Astrocyte of the cerebellum (primary cell): Measurements from ENCODE around the gene PDE6B.
A peak's percentile ranks its signal among the peaks of the same experiment; 100 is the strongest.

Experiments
- DNase-seq: peaks from one replicate; pipeline ENCODE4 v3.0.0-alpha.2; 2011; ENCODE audit warnings: low read depth
- H3K4me3 ChIP-seq: 2 replicates; pipeline ENCODE4 v1.5.1; 2011; ENCODE audit warnings: mild to moderate bottlenecking, low read depth, low read length, moderate library complexity
- in situ Hi-C: cut with HindIII; loops from 2 replicates; pipeline ENCODE4 v1.10.0; 2017; ENCODE audit warnings: low sequenced_read_pairs
- TF ChIP-seq, protein P1 (sequence below): IDR thresholded peaks from 2 replicates; pipeline ENCODE4 v1.5.1; 2012; ENCODE audit warnings: low read length, low read depth, moderate library complexity, mild to moderate bottlenecking; ENCODE audit errors: missing control alignments

PDE6B gene

DNA sequence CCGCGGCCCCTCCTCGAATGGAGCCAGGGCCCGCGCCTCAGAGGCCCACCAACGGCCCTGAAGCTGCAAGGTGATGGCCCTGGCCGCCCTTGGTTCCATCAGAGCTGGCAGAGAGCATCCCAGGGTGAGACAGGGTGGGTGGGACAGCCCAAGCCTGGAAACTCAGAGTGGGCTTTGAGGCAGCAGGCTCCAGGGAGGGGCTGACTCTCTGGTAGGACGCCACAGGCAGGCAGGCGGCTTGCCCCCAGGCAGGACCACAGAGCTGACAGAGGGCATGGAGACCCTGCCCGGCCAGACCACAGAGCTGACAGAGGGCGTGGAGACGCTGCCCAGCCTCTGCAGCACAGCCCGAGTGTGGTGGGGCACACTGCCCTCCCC, 53.7 kb downstream of the PDE6B start:
- TF ChIP-seq, protein P1, sequence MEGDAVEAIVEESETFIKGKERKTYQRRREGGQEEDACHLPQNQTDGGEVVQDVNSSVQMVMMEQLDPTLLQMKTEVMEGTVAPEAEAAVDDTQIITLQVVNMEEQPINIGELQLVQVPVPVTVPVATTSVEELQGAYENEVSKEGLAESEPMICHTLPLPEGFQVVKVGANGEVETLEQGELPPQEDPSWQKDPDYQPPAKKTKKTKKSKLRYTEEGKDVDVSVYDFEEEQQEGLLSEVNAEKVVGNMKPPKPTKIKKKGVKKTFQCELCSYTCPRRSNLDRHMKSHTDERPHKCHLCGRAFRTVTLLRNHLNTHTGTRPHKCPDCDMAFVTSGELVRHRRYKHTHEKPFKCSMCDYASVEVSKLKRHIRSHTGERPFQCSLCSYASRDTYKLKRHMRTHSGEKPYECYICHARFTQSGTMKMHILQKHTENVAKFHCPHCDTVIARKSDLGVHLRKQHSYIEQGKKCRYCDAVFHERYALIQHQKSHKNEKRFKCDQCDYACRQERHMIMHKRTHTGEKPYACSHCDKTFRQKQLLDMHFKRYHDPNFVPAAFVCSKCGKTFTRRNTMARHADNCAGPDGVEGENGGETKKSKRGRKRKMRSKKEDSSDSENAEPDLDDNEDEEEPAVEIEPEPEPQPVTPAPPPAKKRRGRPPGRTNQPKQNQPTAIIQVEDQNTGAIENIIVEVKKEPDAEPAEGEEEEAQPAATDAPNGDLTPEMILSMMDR = no peak
- in situ Hi-C loops = no loop called here
- H3K4me3 ChIP-seq = no peak overlapping the region
- DNase-seq = no peak

- no peak overlapping the region for H3K4me3 ChIP-seq
- no peak for DNase-seq
- TF ChIP-seq, protein P1 = no peak
- in situ Hi-C loops = no loop called here
Observed at GRCh38 chr4:679629-680028, 54.3 kb downstream of the PDE6B start.

- no peak overlapping the region for H3K4me3 ChIP-seq
- in situ Hi-C loops = no loop called here
- DNase-seq = no peak
- TF ChIP-seq, protein P1 = no peak
Observed at GRCh38 chr4:680091-680490, 54.7 kb downstream of the PDE6B start.

DNA sequence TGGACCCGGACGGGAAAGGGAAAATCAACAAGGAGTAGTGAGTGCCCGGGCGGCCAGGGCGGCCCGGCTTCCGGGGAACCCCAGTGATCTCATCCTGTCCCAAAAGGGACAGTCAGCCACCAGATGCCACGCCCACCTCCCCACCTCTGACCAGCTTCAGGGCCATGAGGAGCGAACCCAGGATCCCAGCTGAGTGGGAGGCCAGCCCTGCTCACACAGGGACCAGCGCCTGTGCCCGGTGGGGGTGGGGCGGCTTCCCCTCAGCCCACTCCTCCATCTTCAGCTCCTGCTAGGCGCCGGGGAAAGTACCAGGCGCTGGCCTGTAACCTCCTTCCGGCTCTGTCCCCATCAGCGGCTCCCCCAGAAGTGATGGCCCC, 55.2 kb downstream of the PDE6B start:
- no peak for DNase-seq
- TF ChIP-seq, protein P1 = no peak
- H3K4me3 ChIP-seq = peak overlapping the region; percentile 38
- in situ Hi-C loops = no loop called here

GRCh38 chr4:680928-681645, 55.7 kb downstream of the PDE6B start:
- in situ Hi-C loops = no loop called here
- TF ChIP-seq, protein P1 = no peak
- peak overlapping the region; percentile 38 for H3K4me3 ChIP-seq
- DNase-seq = no peak

DNA sequence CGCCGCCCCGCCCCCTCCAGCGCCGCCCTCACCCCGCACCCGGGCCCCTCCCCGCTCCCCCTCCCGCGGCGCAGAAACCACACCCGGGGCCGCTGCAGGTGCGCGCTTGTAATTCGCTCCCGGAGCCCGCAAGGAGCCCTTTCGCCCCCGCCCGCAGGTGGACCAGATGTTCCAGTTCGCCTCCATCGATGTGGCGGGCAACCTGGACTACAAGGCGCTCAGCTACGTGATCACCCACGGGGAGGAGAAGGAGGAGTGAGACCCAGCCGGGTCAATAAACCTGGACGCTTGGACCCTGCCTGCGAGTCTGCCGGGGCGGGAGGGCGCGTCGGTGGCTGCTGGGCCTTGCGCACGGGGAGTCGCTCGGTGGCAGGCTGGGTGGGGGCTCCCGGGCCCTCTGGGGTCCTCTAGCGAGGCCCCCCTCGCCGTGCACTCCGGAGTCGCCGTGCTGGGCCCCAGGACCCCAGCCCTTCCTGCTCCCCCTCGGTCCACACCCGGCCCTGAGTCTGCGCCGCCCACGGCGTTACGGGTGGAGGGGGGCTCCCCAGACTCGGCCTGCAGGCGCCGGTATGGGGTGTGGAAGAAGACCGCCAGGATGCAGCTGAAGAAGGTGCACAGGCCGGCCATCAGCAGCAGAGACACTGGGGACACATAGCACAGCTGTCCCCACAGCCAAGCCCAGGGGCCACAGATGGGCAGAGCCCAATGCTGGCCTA, 56.5 kb downstream of the PDE6B start:
- in situ Hi-C loops = no loop called here
- TF ChIP-seq, protein P1 = no peak
- no peak overlapping the region for H3K4me3 ChIP-seq
- DNase-seq = no peak
